GM12878 (cell line): ENCODE data around the gene ARHGEF33. TPM values are rescaled to one million over a fixed set of nuclear protein-coding genes. Genes with fewer than 3 reads are reported as not detected.

Experiments
- ATAC-seq: fragments of 200-7000 bp; cut with Tn5 transposase; 3 replicates; pipeline ENCODE4 v1.9.1; 2020; ENCODE audit warnings: mild to moderate bottlenecking, moderate library complexity
- BruUV-seq: library from RNA; stranded (reverse); fragments of 400-500 nt; replicated peaks from 2 replicates; lab custom pipeline; 2021; lab: Mats Ljungman, UMichigan
- CTCF ChIA-PET: fragments of 300-600 bp; sonication (Branson Sonifier 250); formaldehyde crosslinking; extraction: SDS; loops from one replicate; lab custom pipeline; 2021; ENCODE audit warnings: inconsistent platforms; lab: Yijun Ruan, JAX
- POLR2A ChIA-PET: fragments of 350-600 bp; formaldehyde crosslinking; extraction: SDS; loops from one replicate; lab custom pipeline; 2021; ENCODE audit warnings: inconsistent platforms; lab: Charles Lee
- RAD21 ChIA-PET: fragments of 300-600 bp; sonication (Branson Sonifier 250); formaldehyde crosslinking; loops from one replicate; lab custom pipeline; 2023; ENCODE audit warnings: antibody characterized with exemption; ENCODE audit not compliant: unreplicated experiment; lab: Charles Lee
- SMC1A ChIA-PET: fragments of 300-600 bp; sonication (Branson Sonifier 250); formaldehyde crosslinking; loops from one replicate; lab custom pipeline; 2023; ENCODE audit not compliant: unreplicated experiment, uncharacterized antibody; lab: Charles Lee
- DNase-seq: peaks from one replicate; pipeline ENCODE4 v3.0.0-alpha.2; 2011; ENCODE audit warnings: low read depth, low spot score
- FAIRE-seq: peaks from 3 replicates; lab custom pipeline; 2011; peaks lifted over from hg19 to GRCh38; lab: Jason Lieb, UNC
- H2AFZ ChIP-seq: 2 replicates; pipeline ENCODE4 v1.6.0; 2011; ENCODE audit warnings: low read depth, low read length, control low read depth; ENCODE audit not compliant: control insufficient read depth
- H3K27ac ChIP-seq: 2 replicates; pipeline ENCODE4 v1.5.1; 2011; ENCODE audit warnings: control low read depth; ENCODE audit not compliant: control insufficient read depth, insufficient read depth
- H3K27me3 ChIP-seq, 2 experiments: replicated peaks in 1 of 2; 2 replicates each; pipeline versions ENCODE4 v1.6.0 to v1.6.1; 2011; ENCODE audit warnings: low read length in 1 of 2; ENCODE audit not compliant: control insufficient read depth in 2 of 2, insufficient read depth in 2 of 2
- H3K36me3 ChIP-seq, 2 experiments: 2 replicates each; pipeline ENCODE4 v1.5.1; 2011; ENCODE audit warnings: low read length in 1 of 2; ENCODE audit not compliant: control insufficient read depth in 2 of 2, insufficient read depth in 2 of 2
- H3K4me1 ChIP-seq: 2 replicates; pipeline ENCODE4 v1.6.1; 2011; ENCODE audit warnings: mild to moderate bottlenecking, low read length, moderate library complexity, mixed read lengths; ENCODE audit not compliant: control insufficient read depth, insufficient read depth
- H3K4me2 ChIP-seq: 2 replicates; pipeline ENCODE4 v1.6.0; 2011; ENCODE audit warnings: control low read depth; ENCODE audit not compliant: control insufficient read depth, insufficient read depth
- H3K4me3 ChIP-seq: fragments of 200-600 bp; sonication (generic); 2 replicates; pipeline ENCODE4 v1.5.1; 2016
- H3K79me2 ChIP-seq: 2 replicates; pipeline ENCODE4 v1.6.0; 2011; ENCODE audit warnings: low read length; ENCODE audit not compliant: control insufficient read depth, insufficient read depth
- H3K9ac ChIP-seq: 2 replicates; pipeline ENCODE4 v1.8.0; 2011; ENCODE audit warnings: low read length, control low read depth, mixed read lengths; ENCODE audit not compliant: control insufficient read depth, insufficient read depth
- H3K9me3 ChIP-seq: replicated peaks from 3 replicates; pipeline ENCODE4 v1.5.1; 2011; ENCODE audit warnings: mild to moderate bottlenecking, low read length; ENCODE audit not compliant: control insufficient read depth, insufficient read depth
- H4K20me1 ChIP-seq: 2 replicates; pipeline ENCODE4 v1.6.0; 2011; ENCODE audit not compliant: control insufficient read depth, insufficient read depth
- JUNB ChIP-seq: IDR thresholded peaks from 2 replicates; pipeline ENCODE4 v1.6.1; 2016; ENCODE audit warnings: antibody characterized with exemption, mild to moderate bottlenecking
- SUZ12 ChIP-seq: fragments of 200-600 bp; sonication (generic); IDR thresholded peaks from one replicate; pipeline ENCODE4 v1.6.1; 2018; ENCODE audit warnings: antibody characterized with exemption, mild to moderate bottlenecking; ENCODE audit not compliant: unreplicated experiment
- in situ Hi-C: fragments of 300-500 bp; cut with MboI; formaldehyde crosslinking; loops from 9 replicates; pipeline ENCODE4 v1.14.3; 2018; ENCODE audit warnings: mixed read lengths
- intact Hi-C: fragments of 100-400 bp; cut with micrococcal nuclease; formaldehyde crosslinking; loops from one replicate; pipeline ENCODE4 v1.14.2; 2022; ENCODE audit not compliant: unreplicated experiment
- polyA plus RNA-seq, 11 experiments: library from polyadenylated mRNA; depleted of rRNA in 4 of 11; unstranded in 6 of 11; stranded (reverse) in 5 of 11; fragments of >200 nt; fragmentation: Nextera tagmentation in 4 of 11; fragmentation: Illumina TruSeq in 1 of 11; extraction: Ambion mirVana in 4 of 11; extraction: Trizol in 1 of 11; gene quantifications; 1 replicate in 1 of 11; 2 replicates in 10 of 11; pipeline versions ENCODE4 v1.2.1 to v1.2.3, GENCODE V29; 2011 to 2016; ENCODE audit warnings: inconsistent platforms in 2 of 11, missing spikeins in 2 of 11, low read depth in 1 of 11
- total RNA-seq, 4 experiments: library from RNA; depleted of rRNA in 3 of 4; stranded (reverse); fragments of >200 nt in 3 of 4; fragmentation: Illumina TruSeq in 1 of 4; extraction: Trizol in 1 of 4; gene quantifications; 2 replicates each; pipeline versions ENCODE4 v1.2.1 to v1.2.3, GENCODE V29; 2013 to 2021
- TF ChIP-seq, protein P1 (sequence below): fragments of 450-650 bp; IDR thresholded peaks from 2 replicates; pipeline ENCODE4 v1.6.1; 2018; ENCODE audit warnings: borderline replicate concordance, mild to moderate bottlenecking; ENCODE audit not compliant: partially characterized antibody
- TF ChIP-seq, protein P2 (sequence below): IDR thresholded peaks from 2 replicates; pipeline ENCODE4 v1.6.1; 2012; ENCODE audit warnings: improper control_type of control experiment, low read depth, low read length; ENCODE audit not compliant: insufficient replicate concordance
- TF ChIP-seq, protein P3 (sequence below): IDR thresholded peaks from 2 replicates; pipeline ENCODE4 v1.6.1; 2011; ENCODE audit warnings: low read depth, mild to moderate bottlenecking, low read length, moderate library complexity, borderline replicate concordance; ENCODE audit errors: extremely low read depth

The ARHGEF33 gene
- total and polyA plus RNA-seq, 10 of the 15 experiments (the other 5 are each of a cell fraction or from before 2014, with no cell fraction given) = 0.01 to 0.08 (median 0.05) TPM; not detected in 4

DNA sequence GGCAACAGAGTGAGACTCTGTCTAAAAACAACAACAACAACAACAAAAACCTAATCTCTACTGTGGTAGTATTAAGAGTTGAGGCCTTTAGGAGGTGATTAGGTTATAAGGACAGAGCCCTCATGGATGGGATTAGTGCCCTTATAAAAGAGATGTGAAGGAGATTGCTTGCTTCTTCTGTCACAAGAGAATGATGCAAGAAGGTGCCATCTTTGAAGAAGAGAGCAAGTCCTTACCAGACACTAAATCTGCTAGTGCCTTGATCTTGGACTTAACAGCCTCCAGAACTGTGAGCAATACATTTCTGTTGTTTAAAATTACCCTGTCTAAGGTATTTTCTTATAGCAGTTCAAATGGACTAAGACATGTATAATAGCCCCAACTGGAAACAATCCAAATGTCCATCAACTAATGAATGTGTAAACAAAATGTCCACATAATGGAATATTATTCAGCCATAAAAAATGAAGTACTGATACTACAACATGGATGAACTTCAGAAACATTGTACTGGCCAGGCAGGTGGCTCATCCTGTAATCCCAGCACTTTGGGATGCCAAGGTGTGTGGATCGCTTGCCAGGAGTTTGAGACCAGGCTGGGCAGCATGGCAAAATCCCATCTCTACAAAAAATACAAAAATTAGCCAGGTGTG, 1.6 kb upstream of the ARHGEF33 start (continued):
- no peak for TF ChIP-seq JUNB
- TF ChIP-seq, protein P1, sequence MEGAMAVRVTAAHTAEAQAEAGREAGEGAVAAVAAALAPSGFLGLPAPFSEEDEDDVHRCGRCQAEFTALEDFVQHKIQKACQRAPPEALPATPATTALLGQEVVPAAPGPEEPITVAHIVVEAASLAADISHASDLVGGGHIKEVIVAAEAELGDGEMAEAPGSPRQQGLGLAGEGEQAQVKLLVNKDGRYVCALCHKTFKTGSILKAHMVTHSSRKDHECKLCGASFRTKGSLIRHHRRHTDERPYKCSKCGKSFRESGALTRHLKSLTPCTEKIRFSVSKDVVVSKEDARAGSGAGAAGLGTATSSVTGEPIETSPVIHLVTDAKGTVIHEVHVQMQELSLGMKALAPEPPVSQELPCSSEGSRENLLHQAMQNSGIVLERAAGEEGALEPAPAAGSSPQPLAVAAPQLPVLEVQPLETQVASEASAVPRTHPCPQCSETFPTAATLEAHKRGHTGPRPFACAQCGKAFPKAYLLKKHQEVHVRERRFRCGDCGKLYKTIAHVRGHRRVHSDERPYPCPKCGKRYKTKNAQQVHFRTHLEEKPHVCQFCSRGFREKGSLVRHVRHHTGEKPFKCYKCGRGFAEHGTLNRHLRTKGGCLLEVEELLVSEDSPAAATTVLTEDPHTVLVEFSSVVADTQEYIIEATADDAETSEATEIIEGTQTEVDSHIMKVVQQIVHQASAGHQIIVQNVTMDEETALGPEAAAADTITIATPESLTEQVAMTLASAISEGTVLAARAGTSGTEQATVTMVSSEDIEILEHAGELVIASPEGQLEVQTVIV = no peak

DNA sequence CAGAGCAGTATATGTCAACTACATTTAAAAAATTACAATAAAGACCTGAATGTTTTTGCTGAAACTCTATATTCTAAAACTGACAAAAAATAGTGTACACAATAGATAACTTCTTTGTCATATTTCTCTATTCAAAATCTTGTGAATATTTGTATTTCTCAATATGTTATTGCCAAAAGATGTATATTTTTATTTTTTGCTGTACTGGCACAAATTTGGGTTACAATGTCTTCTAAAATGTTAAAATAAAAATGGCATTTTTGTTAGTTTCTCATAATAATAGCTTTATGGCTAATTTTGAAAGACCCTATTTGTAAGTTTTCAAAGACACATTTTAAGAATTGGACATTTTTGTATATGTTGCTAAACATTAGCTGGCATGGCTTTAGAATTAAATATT, 630 bp upstream of the ARHGEF33 start:
- no peaks in the 10 kb centered on the region for H3K27me3 ChIP-seq
- H3K4me1 ChIP-seq = no peaks in the 10 kb centered on the region
- no peak overlapping the region for H2AFZ ChIP-seq
- H3K9me3 ChIP-seq = no peaks in the 10 kb centered on the region
- DNase-seq = no peak
- no peak overlapping the region for H3K27ac ChIP-seq
- ATAC-seq = no peak
- no peaks in the 10 kb centered on the region for H3K79me2 ChIP-seq
- H3K9ac ChIP-seq = no peak overlapping the region
- ChIA-PET RAD21 (no interaction called here), CTCF (no interaction called here), POLR2A (no interaction called here), SMC1A (no interaction called here)
- intact Hi-C loops = no loop called here
- no peak overlapping the region for H3K4me3 ChIP-seq
- BruUV-seq = no TSS peak
- TF ChIP-seq, protein P2, sequence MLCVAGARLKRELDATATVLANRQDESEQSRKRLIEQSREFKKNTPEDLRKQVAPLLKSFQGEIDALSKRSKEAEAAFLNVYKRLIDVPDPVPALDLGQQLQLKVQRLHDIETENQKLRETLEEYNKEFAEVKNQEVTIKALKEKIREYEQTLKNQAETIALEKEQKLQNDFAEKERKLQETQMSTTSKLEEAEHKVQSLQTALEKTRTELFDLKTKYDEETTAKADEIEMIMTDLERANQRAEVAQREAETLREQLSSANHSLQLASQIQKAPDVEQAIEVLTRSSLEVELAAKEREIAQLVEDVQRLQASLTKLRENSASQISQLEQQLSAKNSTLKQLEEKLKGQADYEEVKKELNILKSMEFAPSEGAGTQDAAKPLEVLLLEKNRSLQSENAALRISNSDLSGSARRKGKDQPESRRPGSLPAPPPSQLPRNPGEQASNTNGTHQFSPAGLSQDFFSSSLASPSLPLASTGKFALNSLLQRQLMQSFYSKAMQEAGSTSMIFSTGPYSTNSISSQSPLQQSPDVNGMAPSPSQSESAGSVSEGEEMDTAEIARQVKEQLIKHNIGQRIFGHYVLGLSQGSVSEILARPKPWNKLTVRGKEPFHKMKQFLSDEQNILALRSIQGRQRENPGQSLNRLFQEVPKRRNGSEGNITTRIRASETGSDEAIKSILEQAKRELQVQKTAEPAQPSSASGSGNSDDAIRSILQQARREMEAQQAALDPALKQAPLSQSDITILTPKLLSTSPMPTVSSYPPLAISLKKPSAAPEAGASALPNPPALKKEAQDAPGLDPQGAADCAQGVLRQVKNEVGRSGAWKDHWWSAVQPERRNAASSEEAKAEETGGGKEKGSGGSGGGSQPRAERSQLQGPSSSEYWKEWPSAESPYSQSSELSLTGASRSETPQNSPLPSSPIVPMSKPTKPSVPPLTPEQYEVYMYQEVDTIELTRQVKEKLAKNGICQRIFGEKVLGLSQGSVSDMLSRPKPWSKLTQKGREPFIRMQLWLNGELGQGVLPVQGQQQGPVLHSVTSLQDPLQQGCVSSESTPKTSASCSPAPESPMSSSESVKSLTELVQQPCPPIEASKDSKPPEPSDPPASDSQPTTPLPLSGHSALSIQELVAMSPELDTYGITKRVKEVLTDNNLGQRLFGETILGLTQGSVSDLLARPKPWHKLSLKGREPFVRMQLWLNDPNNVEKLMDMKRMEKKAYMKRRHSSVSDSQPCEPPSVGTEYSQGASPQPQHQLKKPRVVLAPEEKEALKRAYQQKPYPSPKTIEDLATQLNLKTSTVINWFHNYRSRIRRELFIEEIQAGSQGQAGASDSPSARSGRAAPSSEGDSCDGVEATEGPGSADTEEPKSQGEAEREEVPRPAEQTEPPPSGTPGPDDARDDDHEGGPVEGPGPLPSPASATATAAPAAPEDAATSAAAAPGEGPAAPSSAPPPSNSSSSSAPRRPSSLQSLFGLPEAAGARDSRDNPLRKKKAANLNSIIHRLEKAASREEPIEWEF = no peak
- TF ChIP-seq, protein P3, sequence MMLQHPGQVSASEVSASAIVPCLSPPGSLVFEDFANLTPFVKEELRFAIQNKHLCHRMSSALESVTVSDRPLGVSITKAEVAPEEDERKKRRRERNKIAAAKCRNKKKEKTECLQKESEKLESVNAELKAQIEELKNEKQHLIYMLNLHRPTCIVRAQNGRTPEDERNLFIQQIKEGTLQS = no peak
- TF ChIP-seq SUZ12 = no peak
- no peaks in the 10 kb centered on the region for H4K20me1 ChIP-seq
- FAIRE-seq = no peak
- H3K36me3 ChIP-seq = no peaks in the 10 kb centered on the region
- in situ Hi-C loops = no loop called here
- no peak overlapping the region for H3K4me2 ChIP-seq
